Neuronal stem cell (in vitro differentiated cells): Measurements from ENCODE around the gene TMEM63A.
A peak's percentile ranks its signal among the peaks of the same experiment; 100 is the strongest.

Experiments used
- DNase-seq: peaks from one replicate; pipeline ENCODE4 v3.0.0-alpha.2; 2013; ENCODE audit warnings: low spot score
- H2AFZ ChIP-seq: one replicate; pipeline ENCODE4 v1.6.1; 2013; ENCODE audit warnings: mild to moderate bottlenecking, low read length, inconsistent platforms
- H2AK5ac ChIP-seq: 2 replicates; pipeline ENCODE4 v1.6.1; 2013; ENCODE audit warnings: low read depth, mild to moderate bottlenecking, inconsistent platforms, low read length, moderate library complexity, mixed read lengths
- H2BK120ac ChIP-seq: 2 replicates; pipeline ENCODE4 v1.6.1; 2013; ENCODE audit warnings: low read depth, mild to moderate bottlenecking, inconsistent platforms, low read length, moderate library complexity, mixed read lengths
- H2BK12ac ChIP-seq: one replicate; pipeline ENCODE4 v1.6.1; 2013; ENCODE audit warnings: low read length, inconsistent platforms
- H2BK15ac ChIP-seq: 2 replicates; pipeline ENCODE4 v1.6.1; 2013; ENCODE audit warnings: mild to moderate bottlenecking, low read length, inconsistent platforms, mixed read lengths
- H2BK5ac ChIP-seq: one replicate; pipeline ENCODE4 v1.6.1; 2013; ENCODE audit warnings: inconsistent platforms, mild to moderate bottlenecking, low read length, moderate library complexity
- H3K14ac ChIP-seq: one replicate; pipeline ENCODE4 v1.6.1; 2013; ENCODE audit warnings: low read length, inconsistent platforms
- H3K18ac ChIP-seq: 2 replicates; pipeline ENCODE4 v1.6.1; 2013; ENCODE audit warnings: low read length, inconsistent platforms
- H3K23ac ChIP-seq: 2 replicates; pipeline ENCODE4 v1.6.1; 2013; ENCODE audit warnings: low read depth, mild to moderate bottlenecking, mixed read lengths, low read length, inconsistent platforms; ENCODE audit not compliant: poor library complexity
- H3K27ac ChIP-seq: replicated peaks from 3 replicates; pipeline ENCODE4 v1.5.1; 2013; ENCODE audit warnings: low read length, inconsistent platforms
- H3K27me3 ChIP-seq, 3 experiments: 2 replicates each; pipeline ENCODE4 v1.6.1; 2013; ENCODE audit warnings: low read length in 3 of 3, mild to moderate bottlenecking in 2 of 3, inconsistent platforms in 1 of 3, low read depth in 1 of 3, mixed read lengths in 1 of 3, moderate library complexity in 1 of 3; ENCODE audit not compliant: control insufficient read depth in 3 of 3, insufficient read depth in 3 of 3
- H3K36me3 ChIP-seq, 2 donors: replicated peaks in 1 of 2; 2 replicates each; pipeline ENCODE4 v1.6.1; 2013; ENCODE audit warnings: low read length in 2 of 2; ENCODE audit not compliant: control insufficient read depth in 2 of 2, insufficient read depth in 2 of 2
- H3K4ac ChIP-seq: 2 replicates; pipeline ENCODE4 v1.6.1; 2013; ENCODE audit warnings: inconsistent platforms, mild to moderate bottlenecking, low read length, moderate library complexity
- H3K4me1 ChIP-seq, 2 donors: 1 replicate in 1 of 2; 2 replicates in 1 of 2; pipeline ENCODE4 v1.6.1; 2013; ENCODE audit warnings: low read length in 2 of 2, low read depth in 1 of 2; ENCODE audit not compliant: control insufficient read depth in 2 of 2, insufficient read depth in 1 of 2
- H3K4me2 ChIP-seq: one replicate; pipeline ENCODE4 v1.6.1; 2013; ENCODE audit warnings: mild to moderate bottlenecking, low read length, inconsistent platforms; ENCODE audit not compliant: insufficient read depth, poor library complexity, severe bottlenecking
- H3K4me3 ChIP-seq, 2 donors: 2 replicates each; pipeline ENCODE4 v1.5.1; 2013; ENCODE audit warnings: low read length in 2 of 2, mild to moderate bottlenecking in 2 of 2, inconsistent platforms in 1 of 2, moderate library complexity in 1 of 2
- H3K79me1 ChIP-seq: one replicate; pipeline ENCODE4 v1.6.1; 2013; ENCODE audit warnings: low read depth, mild to moderate bottlenecking, inconsistent platforms, low read length, moderate library complexity
- H3K9ac ChIP-seq: one replicate; pipeline ENCODE4 v1.6.1; 2013; ENCODE audit warnings: mild to moderate bottlenecking, low read depth, low read length, inconsistent platforms; ENCODE audit not compliant: poor library complexity
- H3K9me3 ChIP-seq, 2 donors: replicated peaks in 1 of 2; 2 replicates each; pipeline versions ENCODE3 to v1.6.1; 2013; ENCODE audit warnings: low read length in 2 of 2, mild to moderate bottlenecking in 2 of 2, inconsistent platforms in 1 of 2, low read depth in 1 of 2, mixed read lengths in 1 of 2, moderate library complexity in 1 of 2; ENCODE audit not compliant: control insufficient read depth in 2 of 2, insufficient read depth in 1 of 2
- H4K8ac ChIP-seq: one replicate; pipeline ENCODE4 v1.6.1; 2013; ENCODE audit warnings: low read depth, mild to moderate bottlenecking, inconsistent platforms, low read length, moderate library complexity
- H4K91ac ChIP-seq: one replicate; pipeline ENCODE4 v1.6.1; 2013; ENCODE audit warnings: low read length, low read depth, mild to moderate bottlenecking, inconsistent platforms; ENCODE audit not compliant: poor library complexity
- WGBS, 2 donors: extraction: QIAGEN DNeasy Blood & Tissue Kit; methylation state at CpG; one replicate each; pipeline ENCODE4 v1.1.7; 2013; ENCODE audit warnings: missing lambda C conversion rate in 2 of 2, mixed read lengths in 1 of 2; ENCODE audit not compliant: insufficient read length in 2 of 2, insufficient replicate concordance in 1 of 2; ENCODE audit errors: extremely low coverage in 2 of 2; 5-methylcytosine and 5-hydroxymethylcytosine counted together

Gene TMEM63A

DNA sequence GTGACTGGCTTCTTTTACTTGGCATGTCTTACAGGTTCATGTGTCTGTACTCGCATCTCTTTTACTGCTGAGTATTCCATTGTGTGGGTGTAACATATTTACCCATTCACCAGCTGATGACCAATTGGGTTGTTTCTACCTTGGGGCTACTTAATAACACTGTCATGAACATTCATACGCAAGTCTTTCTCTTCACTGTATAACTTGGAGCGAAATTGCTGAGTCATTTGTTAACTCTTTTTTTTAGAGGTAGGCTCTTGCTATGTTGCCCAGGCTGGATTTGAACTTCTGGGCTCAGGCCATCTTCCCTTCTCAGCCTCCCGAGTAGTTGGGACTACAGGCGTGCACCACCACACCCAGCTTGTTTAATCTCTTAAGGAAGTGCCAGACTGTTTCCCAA, 35.4 kb upstream of the TMEM63A start:
- Histone ChIP-seq H3K36me3 (peaks cover 29 to 63% of the 10 kb centered on the region in 2 donors), H3K4me1 (peaks cover 0 to 16% of the 10 kb centered on the region in 2 donors), H4K8ac (no peak overlapping the region), H2BK12ac (no peak overlapping the region), H2AK5ac (no peak overlapping the region), H2BK5ac (no peak overlapping the region), H3K18ac (no peak overlapping the region), H3K27ac (no peak overlapping the region), H4K91ac (no peak overlapping the region), H3K27me3 (no peaks in the 10 kb centered on the region), H2BK15ac (no peak overlapping the region), H3K23ac (no peak overlapping the region), H3K9ac (no peak overlapping the region), H3K79me1 (peaks cover 10% of the 10 kb centered on the region), H3K4me3 (no peak overlapping the region), H2AFZ (no peak overlapping the region), H3K9me3 (no peaks in the 10 kb centered on the region), H3K4me2 (no peak overlapping the region), H3K4ac (no peak overlapping the region), H2BK120ac (no peak overlapping the region), H3K14ac (no peak overlapping the region)
- no peak for DNase-seq
- no CpG with 5 or more reads among the region's 5 CpGs for WGBS, 2 donors

DNA sequence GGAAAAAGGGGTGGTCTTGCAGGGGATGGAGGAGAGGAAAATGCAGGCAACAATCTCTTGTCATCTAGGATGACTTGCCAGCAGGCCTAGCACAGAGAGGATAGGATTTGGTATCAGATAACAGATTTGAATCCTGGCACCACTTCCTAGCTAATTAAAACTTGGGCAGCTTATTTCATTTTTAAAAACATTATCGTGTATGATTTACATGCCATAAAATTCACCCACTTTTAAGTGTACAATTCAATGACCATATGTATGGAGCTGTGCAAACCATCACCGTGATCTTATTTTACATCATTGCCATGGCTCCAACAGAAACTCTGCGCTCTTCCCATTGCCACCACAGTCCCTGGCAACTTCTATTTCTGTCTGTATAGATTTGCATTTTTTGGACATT, 34.9 kb upstream of the TMEM63A start:
- no peaks in the 10 kb centered on the region for H3K9me3 ChIP-seq
- no CpG with 5 or more reads among the region's 3 CpGs for WGBS, 2 donors
- H3K14ac ChIP-seq: no peak overlapping the region
- H2BK120ac ChIP-seq: no peak overlapping the region
- H3K4me1 ChIP-seq: peaks cover 0 to 16% of the 10 kb centered on the region in 2 donors
- no peak overlapping the region for H4K91ac ChIP-seq
- H3K23ac ChIP-seq: no peak overlapping the region
- H3K79me1 ChIP-seq: peaks cover 8% of the 10 kb centered on the region
- no peak overlapping the region for H2BK15ac ChIP-seq
- no peak overlapping the region for H4K8ac ChIP-seq
- H3K4me2 ChIP-seq: no peak overlapping the region
- no peak overlapping the region for H2AFZ ChIP-seq
- no peak overlapping the region for H3K27ac ChIP-seq
- no peak for DNase-seq
- H2BK12ac ChIP-seq: no peak overlapping the region
- no peak overlapping the region for H2AK5ac ChIP-seq
- no peak overlapping the region for H3K9ac ChIP-seq
- peaks cover 27 to 59% of the 10 kb centered on the region in 2 donors for H3K36me3 ChIP-seq
- H3K4me3 ChIP-seq: no peak overlapping the region
- H2BK5ac ChIP-seq: no peak overlapping the region
- no peaks in the 10 kb centered on the region for H3K27me3 ChIP-seq
- H3K18ac ChIP-seq: no peak overlapping the region
- no peak overlapping the region for H3K4ac ChIP-seq

DNA sequence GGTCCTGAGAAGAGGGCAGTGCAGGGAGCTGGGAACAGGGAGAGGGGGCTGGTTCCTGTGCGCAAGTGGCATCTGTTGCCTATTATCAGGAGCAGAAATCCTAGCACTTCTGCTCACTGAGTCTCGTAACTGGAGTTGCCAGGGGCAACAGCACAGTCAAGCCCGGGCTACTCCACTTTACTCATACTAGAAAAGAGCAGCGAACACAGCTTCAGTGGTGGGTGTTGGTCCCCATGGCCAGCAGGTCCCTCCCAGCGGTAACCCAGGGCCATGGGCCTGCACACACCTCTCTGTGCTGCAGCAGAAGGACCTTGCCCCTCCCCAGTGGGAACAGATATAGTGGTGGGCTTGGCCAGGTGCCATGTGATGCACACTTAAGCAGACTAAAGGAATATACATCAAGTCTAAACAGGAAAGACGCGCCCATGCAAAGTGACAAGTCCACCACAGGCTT, 33.4 kb upstream of the TMEM63A start:
- H3K9me3 ChIP-seq: no peaks in the 10 kb centered on the region
- no peak overlapping the region for H4K91ac ChIP-seq
- H2BK15ac ChIP-seq: no peak overlapping the region
- no peak overlapping the region for H3K9ac ChIP-seq
- peaks cover 0 to 2% (median 0%) of the 10 kb centered on the region in 3 experiments for H3K27me3 ChIP-seq
- peaks cover 16 to 43% of the 10 kb centered on the region in 2 donors for H3K36me3 ChIP-seq
- no peak overlapping the region for H3K4me2 ChIP-seq
- WGBS, 2 donors: no CpG with 5 or more reads among the region's 7 CpGs
- H3K4ac ChIP-seq: no peak overlapping the region
- H2AK5ac ChIP-seq: no peak overlapping the region
- H3K4me1 ChIP-seq: peaks cover 0 to 16% of the 10 kb centered on the region in 2 donors
- H2BK12ac ChIP-seq: no peak overlapping the region
- DNase-seq: no peak
- H3K79me1 ChIP-seq: no peaks in the 10 kb centered on the region
- H2AFZ ChIP-seq: no peak overlapping the region
- peak overlapping the region; percentile 2 for H3K18ac ChIP-seq
- H3K4me3 ChIP-seq: peak overlapping the region in 1 of 2 donors; percentile 10
- no peak overlapping the region for H3K14ac ChIP-seq
- H3K23ac ChIP-seq: no peak overlapping the region
- H2BK120ac ChIP-seq: no peak overlapping the region
- no peak overlapping the region for H3K27ac ChIP-seq
- H4K8ac ChIP-seq: no peak overlapping the region
- no peak overlapping the region for H2BK5ac ChIP-seq

GRCh38 chr1:225914947-225915346, 32.8 kb upstream of the TMEM63A start:
- peaks cover 10 to 37% of the 10 kb centered on the region in 2 donors for H3K36me3 ChIP-seq
- H3K27me3 ChIP-seq: peaks cover 0 to 2% (median 0%) of the 10 kb centered on the region in 3 experiments
- H2AFZ ChIP-seq: no peak overlapping the region
- no peak overlapping the region for H4K8ac ChIP-seq
- no peak for DNase-seq
- no CpG with 5 or more reads among the region's 6 CpGs for WGBS, 2 donors
- H3K14ac ChIP-seq: no peak overlapping the region
- H3K9ac ChIP-seq: no peak overlapping the region
- H2AK5ac ChIP-seq: no peak overlapping the region
- no peak overlapping the region for H3K4ac ChIP-seq
- no peaks in the 10 kb centered on the region for H3K9me3 ChIP-seq
- no peak overlapping the region for H3K4me2 ChIP-seq
- no peak overlapping the region for H2BK5ac ChIP-seq
- H3K23ac ChIP-seq: no peak overlapping the region
- H2BK15ac ChIP-seq: no peak overlapping the region
- no peak overlapping the region for H4K91ac ChIP-seq
- H3K27ac ChIP-seq: no peak overlapping the region
- no peak overlapping the region for H3K18ac ChIP-seq
- H3K79me1 ChIP-seq: no peaks in the 10 kb centered on the region
- peaks cover 0 to 16% of the 10 kb centered on the region in 2 donors for H3K4me1 ChIP-seq
- no peak overlapping the region for H2BK120ac ChIP-seq
- no peak overlapping the region for H2BK12ac ChIP-seq
- no peak overlapping the region for H3K4me3 ChIP-seq
